Epithelial cell of proximal tubule (primary cell): ENCODE data around the gene FTSJ3. TPM values are rescaled to one million over a fixed set of nuclear protein-coding genes. Genes with fewer than 3 reads are reported as not detected.
"Not testable (repeated sequence)": the region's sequence is repeated elsewhere in the genome, so short reads cannot be mapped to it uniquely, and the experiment has no call there.

ENCODE experiments used
- DNase-seq: peaks from one replicate; pipeline ENCODE4 v3.0.0-alpha.2; 2011; ENCODE audit warnings: low read depth
- H3K4me3 ChIP-seq: 2 replicates; pipeline ENCODE4 v1.5.1; 2011; ENCODE audit warnings: low read depth, mild to moderate bottlenecking, low read length
- CTCF ChIP-seq: conservative IDR thresholded peaks from 2 replicates; pipeline ENCODE4 v1.5.1; 2012; ENCODE audit warnings: low read depth, mild to moderate bottlenecking, low read length
- total RNA-seq: library from RNA; depleted of rRNA; stranded (reverse); fragments of >200 nt; gene quantifications from 2 replicates; pipeline ENCODE4 v1.2.3, GENCODE V29; 2015

FTSJ3 gene
- total RNA-seq, 1 donor from 2014 or later: 71.7 TPM

GRCh38 chr17:63816123-63816522 is 11.3 kb downstream of the FTSJ3 start:
- no peak overlapping the region for H3K4me3 ChIP-seq
- no peak for DNase-seq
- TF ChIP-seq CTCF: no peak

- DNase-seq: no peak
- no peak overlapping the region for H3K4me3 ChIP-seq
- TF ChIP-seq CTCF: no peak
These were observed 17.5 kb downstream of the FTSJ3 start for GRCh38 chr17:63809970-63810369.

GRCh38 chr17:63805591-63805990 is 21.9 kb downstream of the FTSJ3 start:
- no peak for TF ChIP-seq CTCF
- DNase-seq: no peak
- H3K4me3 ChIP-seq: no peak overlapping the region

GRCh38 chr17:63804328-63804727 is 23.1 kb downstream of the FTSJ3 start:
- H3K4me3 ChIP-seq: no peak overlapping the region
- no peak for DNase-seq
- no peak for TF ChIP-seq CTCF

- no peak overlapping the region for H3K4me3 ChIP-seq
- DNase-seq: no peak
- no peak for TF ChIP-seq CTCF
These were observed 26.7 kb downstream of the FTSJ3 start for GRCh38 chr17:63800783-63801182.

- TF ChIP-seq CTCF: no peak
- no peak overlapping the region for H3K4me3 ChIP-seq
- no peak for DNase-seq
These were observed 28.8 kb downstream of the FTSJ3 start for GRCh38 chr17:63798572-63799106.

GRCh38 chr17:63796375-63796774 is 31.1 kb downstream of the FTSJ3 start:
- not testable (repeated sequence) for H3K4me3 ChIP-seq, DNase-seq
